Subcutaneous adipose tissue (tissue), 4 donors: Measurements from ENCODE around the gene LRRC17. TPM values are rescaled to one million over a fixed set of nuclear protein-coding genes. Genes with fewer than 3 reads are reported as not detected.

ENCODE experiments used
- total RNA-seq, 4 donors: library from RNA; depleted of rRNA; stranded (reverse); fragments of >200 nt; gene quantifications; one replicate each; pipeline ENCODE4 v1.1.0, GENCODE V29; 2016
- TF ChIP-seq, protein P1 (sequence below): fragments of 450-650 bp; IDR thresholded peaks from one replicate; pipeline ENCODE4 v1.5.1; 2016; ENCODE audit warnings: low read depth, mild to moderate bottlenecking, control low read depth, antibody characterized with exemption, moderate library complexity

The LRRC17 gene
- total RNA-seq, 4 donors from 2014 or later, result 2.3 to 4.5 (median 3.9) TPM

DNA sequence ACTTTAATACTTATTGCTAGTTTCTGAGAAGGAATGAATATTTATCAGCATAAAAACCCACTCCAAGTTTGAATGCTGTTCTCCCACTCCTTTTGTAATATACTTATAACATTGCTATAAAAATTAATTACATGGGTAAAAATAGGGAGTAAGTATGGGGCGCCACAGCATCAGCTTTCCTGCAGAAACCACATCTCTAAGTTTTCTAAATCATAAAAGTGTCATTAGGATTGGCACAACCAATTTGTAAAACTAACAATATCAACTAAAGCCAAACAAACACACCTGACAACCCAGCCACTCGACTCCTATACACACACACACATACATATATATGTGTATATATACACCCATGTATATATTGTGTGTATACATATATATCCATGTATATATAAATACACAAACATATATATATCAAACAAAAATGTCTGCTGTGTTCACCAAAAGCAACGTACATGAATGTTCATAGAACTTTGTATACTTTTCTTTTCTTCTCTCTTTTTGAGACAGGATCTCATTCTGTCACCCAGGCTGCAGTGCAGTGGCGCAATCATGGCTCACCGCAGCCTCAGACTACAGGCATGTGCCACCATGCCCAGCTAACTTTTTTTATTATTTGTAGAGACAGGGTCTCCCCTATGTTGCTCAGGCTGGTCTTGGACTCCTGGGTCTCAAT is 14.8 kb upstream of the LRRC17 start:
- TF ChIP-seq, protein P1, sequence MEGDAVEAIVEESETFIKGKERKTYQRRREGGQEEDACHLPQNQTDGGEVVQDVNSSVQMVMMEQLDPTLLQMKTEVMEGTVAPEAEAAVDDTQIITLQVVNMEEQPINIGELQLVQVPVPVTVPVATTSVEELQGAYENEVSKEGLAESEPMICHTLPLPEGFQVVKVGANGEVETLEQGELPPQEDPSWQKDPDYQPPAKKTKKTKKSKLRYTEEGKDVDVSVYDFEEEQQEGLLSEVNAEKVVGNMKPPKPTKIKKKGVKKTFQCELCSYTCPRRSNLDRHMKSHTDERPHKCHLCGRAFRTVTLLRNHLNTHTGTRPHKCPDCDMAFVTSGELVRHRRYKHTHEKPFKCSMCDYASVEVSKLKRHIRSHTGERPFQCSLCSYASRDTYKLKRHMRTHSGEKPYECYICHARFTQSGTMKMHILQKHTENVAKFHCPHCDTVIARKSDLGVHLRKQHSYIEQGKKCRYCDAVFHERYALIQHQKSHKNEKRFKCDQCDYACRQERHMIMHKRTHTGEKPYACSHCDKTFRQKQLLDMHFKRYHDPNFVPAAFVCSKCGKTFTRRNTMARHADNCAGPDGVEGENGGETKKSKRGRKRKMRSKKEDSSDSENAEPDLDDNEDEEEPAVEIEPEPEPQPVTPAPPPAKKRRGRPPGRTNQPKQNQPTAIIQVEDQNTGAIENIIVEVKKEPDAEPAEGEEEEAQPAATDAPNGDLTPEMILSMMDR, result no peak

GRCh38 chr7:102898532-102898859 is 14.3 kb upstream of the LRRC17 start:
- TF ChIP-seq, protein P1, result no peak

GRCh38 chr7:102908676-102909075 is 4.1 kb upstream of the LRRC17 start:
- TF ChIP-seq, protein P1, result no peak

- TF ChIP-seq, protein P1, result no peak
Measured at GRCh38 chr7:102913826-102914225, 1.0 kb downstream of the LRRC17 start.

GRCh38 chr7:102914585-102914984 is 1.8 kb downstream of the LRRC17 start:
- TF ChIP-seq, protein P1, result no peak

DNA sequence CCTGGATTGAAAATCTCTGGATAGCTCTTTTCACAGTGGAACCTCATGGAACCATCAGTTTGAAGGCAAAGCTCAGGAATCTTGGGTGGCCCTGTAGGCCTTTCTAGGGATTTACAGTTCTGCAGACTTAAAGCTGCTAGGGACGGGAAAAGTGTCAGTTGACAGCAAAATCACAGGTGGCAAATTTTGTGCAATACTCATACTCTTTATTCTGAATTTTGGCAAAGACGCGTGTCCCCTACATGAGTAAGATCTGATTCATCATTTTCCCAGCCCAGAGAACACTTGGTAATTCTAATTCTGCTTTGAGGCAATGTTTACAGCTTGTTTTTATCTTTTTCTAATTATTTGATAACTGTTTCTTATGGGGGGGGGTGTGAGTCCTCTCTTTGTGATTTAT is 3.6 kb downstream of the LRRC17 start:
- TF ChIP-seq, protein P1, result no peak

- TF ChIP-seq, protein P1, result no peak
Measured at GRCh38 chr7:102916881-102917280, 4.1 kb downstream of the LRRC17 start.
